Measurements from ENCODE around the gene MGAT4A.

The MGAT4A gene

DNA sequence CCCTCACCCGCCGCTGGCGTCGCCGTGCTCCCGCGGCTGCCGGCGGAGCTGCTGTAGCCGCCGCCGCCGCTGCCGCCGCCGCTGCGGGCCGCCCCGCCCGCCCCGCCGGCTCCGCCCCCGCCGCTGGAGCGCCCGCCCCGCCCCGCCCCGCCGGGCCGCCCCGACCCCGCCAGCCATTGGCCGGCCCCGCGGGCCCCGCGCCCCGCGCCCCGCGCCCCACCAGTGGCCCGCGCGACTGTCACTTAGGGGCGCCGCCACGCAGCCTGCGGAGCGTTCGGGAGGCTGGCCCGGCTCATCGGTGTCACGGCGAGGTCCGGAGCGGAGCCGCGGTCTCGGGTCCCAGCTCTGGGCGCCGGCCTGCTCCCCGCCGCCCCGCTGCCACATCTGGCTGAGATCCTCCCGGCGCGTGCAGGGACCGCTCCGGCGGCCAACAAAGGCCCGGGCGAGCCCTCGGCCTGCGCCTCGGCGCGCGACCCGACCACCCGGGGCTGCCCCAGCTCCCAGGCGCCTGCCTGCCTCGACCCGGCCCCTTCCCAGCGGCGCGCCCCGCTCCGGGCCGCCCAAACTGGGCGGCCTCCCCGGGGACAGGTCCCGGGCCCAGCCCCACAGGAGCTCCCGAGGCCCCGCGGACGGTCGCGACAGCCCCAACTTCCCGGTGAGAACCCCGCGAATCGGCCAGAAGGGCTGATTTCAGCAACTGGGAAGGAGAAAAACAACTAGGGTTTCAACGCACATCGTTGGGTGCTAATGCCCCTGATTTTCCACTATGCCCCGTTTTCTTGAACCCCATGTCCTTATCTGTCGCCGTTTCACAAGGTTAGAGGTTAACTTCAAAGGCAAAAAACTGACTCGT, at the start of gene MGAT4A:
TSS of gene MGAT4A (minus strand) at position 92 of the 853 bp plus-strand sequence. CDS start 4,800 bp downstream, outside the sequence.
- peak; percentile 74 for DNase-seq

- DNase-seq, result no peak
These were observed 48.0 kb upstream of the MGAT4A start for GRCh38 chr2:98778741-98779483.

DNA sequence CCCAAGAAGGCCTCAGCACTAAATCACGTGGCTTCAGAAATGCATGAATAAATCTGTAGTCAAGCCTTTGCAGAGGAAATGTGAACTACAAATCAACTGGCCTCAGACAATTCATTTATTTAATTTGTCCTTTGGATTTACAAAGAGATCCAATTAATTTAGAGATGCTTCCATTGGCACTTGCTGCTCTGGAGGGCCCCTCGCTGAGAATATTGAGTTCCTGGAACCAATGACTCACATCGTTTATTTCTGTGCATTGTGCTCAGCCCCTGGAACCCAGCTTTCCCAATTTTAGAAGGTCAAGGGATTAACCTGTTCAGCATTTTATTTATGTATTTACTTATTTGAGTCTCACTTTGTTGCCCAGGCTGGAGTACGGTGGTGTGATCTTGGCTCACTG, 47.2 kb upstream of the MGAT4A start:
- no peak for DNase-seq

DNA sequence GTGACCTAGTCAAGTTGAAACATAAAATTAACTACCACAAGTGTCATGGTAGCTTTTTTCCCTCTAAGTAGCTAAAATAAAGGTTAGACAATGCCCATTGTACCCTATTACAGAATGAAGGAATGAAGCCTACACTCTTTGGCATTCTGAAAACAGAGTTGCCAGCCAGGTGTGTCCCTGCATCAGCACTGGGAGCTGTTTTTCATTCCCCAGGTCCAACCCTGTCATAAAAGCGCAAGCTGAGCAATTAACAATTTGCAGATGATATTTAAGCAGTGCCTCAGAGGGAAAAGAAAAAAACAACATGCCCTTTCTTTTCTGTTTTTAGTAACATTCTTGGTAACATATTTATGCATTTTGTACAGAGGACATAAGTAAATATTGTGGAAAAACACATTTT, 46.8 kb upstream of the MGAT4A start:
- DNase-seq, result no peak

DNA sequence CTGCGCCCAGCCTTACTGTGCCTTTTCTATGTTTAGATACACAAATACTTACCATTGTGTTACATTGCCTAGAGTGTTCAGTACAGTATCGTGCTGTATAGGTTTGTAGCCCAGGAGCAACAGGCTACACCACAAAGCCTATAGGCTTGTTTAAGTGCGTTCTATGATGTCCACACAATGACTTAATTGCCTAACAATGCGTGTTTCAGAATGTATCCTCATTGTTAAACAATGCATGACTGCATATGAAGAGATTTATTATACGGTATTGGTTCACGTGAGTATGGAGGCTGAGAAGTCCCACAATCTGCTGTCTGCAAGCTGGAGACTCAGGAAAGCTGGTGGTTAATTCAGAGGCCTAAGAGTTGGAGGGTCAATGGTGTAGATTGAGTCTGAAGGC, 46.1 kb upstream of the MGAT4A start:
- no peak for DNase-seq

DNA sequence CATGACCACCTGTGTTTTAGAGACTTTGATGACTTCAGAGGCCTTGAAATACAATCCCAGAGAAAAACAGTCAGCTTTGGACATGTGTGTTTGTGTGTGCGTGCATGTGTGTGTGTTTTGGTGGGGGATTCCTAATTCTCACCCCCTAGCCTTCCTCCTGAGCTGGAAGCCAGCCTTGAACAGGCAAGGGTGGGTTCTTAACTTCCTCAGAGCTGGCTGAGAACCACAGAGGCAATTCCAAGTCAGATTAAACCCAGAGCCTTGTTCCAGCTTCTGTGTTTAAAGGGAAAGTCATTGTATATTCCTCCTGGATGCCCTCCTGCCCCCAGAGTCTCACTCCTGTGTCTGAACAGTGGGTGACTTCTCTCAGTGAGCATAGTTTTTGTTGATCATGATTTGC, 45.2 kb upstream of the MGAT4A start:
- DNase-seq, result no peak

- no peak for DNase-seq
These were observed 44.4 kb upstream of the MGAT4A start for GRCh38 chr2:98775146-98775986.

DNA sequence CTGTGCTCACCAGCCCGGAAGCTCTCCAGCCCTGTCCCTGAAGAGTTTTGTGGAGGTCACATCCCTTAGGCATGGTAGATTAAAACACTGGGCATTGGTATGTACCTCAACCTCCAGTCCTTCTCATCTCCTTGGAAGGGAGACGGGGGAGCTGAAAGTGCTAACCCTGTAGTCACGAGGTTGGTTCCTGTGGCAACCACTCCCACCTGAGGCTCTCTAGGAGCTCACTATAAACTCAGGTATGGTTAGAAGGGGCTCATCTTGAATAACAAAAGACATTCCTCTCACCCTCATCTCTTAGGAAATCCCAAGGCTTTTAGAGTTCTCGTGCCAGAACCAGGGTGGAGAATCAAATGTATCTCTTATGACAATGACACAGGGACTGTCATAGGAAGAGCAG, 43.0 kb upstream of the MGAT4A start:
- no peak for DNase-seq

GRCh38 chr2:98773169-98773568, 42.2 kb upstream of the MGAT4A start:
- no peak for DNase-seq

GRCh38 chr2:98772536-98772935, 41.6 kb upstream of the MGAT4A start:
- DNase-seq, result no peak

- peak; percentile 58 for DNase-seq
These were observed 41.0 kb upstream of the MGAT4A start for GRCh38 chr2:98771721-98772524.

GRCh38 chr2:98771264-98771663, 40.3 kb upstream of the MGAT4A start:
- no peak for DNase-seq

- DNase-seq, result no peak
These were observed 38.9 kb upstream of the MGAT4A start for GRCh38 chr2:98769784-98770183.

- DNase-seq, result no peak
These were observed 38.2 kb upstream of the MGAT4A start for GRCh38 chr2:98769114-98769476.

- no peak for DNase-seq
These were observed 37.6 kb upstream of the MGAT4A start for GRCh38 chr2:98768384-98769113.

- DNase-seq, result no peak
These were observed 33.6 kb upstream of the MGAT4A start for GRCh38 chr2:98764499-98764898.

GRCh38 chr2:98763209-98763951, 32.4 kb upstream of the MGAT4A start:
- no peak for DNase-seq

GRCh38 chr2:98761909-98762308, 31.0 kb upstream of the MGAT4A start:
- DNase-seq, result no peak

- DNase-seq, result peak; percentile 55
These were observed 30.4 kb upstream of the MGAT4A start for GRCh38 chr2:98761267-98761781.

DNA sequence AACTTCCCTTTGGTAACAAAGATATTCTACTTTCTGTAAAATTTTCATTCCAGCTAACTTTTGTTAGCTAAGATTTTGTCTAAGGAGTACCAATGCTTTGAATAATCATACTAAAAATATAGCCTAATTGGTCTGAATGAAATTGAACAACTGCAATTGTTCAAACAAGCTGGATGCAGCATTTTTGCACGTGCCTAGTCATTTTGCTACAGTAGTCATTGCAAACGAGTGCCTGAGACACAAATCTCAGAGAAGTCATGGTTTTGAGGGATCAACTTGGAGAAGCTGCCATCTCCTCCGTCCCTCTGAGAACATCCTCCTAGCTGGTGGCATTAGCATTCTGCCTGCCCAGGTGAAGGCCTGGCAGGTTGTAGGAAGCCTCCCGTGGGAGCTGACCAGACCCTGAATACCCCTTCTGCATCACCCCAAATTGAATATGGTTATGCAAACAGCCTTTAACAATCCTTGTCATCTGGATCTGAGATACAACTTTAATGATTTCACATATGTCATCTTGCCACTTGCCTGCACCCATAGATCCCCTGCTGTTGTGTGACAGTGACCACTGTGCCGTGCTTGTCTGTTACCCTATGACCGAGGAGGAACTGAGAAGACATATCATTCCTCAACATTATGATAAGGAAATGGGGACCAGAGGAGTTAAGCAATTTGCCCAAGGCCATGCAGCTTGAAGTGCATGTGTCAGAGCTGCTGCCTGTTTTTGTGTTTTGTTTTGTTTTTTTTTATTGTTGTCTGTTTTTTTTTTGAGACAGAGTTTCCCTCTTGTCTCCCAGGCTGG, 29.1 kb upstream of the MGAT4A start:
- no peak for DNase-seq
